Measurements from ENCODE around the gene ITGA7. TPM values are rescaled to one million over a fixed set of nuclear protein-coding genes. Genes with fewer than 3 reads are reported as not detected.
A peak's percentile ranks its signal among the peaks of the same experiment; 100 is the strongest.

Gene ITGA7
- total RNA-seq, 1 donor from 2014 or later: 39.2 TPM

- Mint-ChIP-seq H3K27ac (no peak overlapping the region), H3K4me3 (peak overlapping the region; percentile 89), H3K36me3 (no peaks in the 10 kb centered on the region), H3K9me3 (no peaks in the 10 kb centered on the region), H3K4me1 (ENCODE audit: unreplicated experiment) (peaks cover 30% of the 10 kb centered on the region), H3K27me3 (no peaks in the 10 kb centered on the region)
- no peak for DNase-seq (ENCODE audit: extremely low spot score, unreplicated experiment)
- TF ChIP-seq, protein P1, sequence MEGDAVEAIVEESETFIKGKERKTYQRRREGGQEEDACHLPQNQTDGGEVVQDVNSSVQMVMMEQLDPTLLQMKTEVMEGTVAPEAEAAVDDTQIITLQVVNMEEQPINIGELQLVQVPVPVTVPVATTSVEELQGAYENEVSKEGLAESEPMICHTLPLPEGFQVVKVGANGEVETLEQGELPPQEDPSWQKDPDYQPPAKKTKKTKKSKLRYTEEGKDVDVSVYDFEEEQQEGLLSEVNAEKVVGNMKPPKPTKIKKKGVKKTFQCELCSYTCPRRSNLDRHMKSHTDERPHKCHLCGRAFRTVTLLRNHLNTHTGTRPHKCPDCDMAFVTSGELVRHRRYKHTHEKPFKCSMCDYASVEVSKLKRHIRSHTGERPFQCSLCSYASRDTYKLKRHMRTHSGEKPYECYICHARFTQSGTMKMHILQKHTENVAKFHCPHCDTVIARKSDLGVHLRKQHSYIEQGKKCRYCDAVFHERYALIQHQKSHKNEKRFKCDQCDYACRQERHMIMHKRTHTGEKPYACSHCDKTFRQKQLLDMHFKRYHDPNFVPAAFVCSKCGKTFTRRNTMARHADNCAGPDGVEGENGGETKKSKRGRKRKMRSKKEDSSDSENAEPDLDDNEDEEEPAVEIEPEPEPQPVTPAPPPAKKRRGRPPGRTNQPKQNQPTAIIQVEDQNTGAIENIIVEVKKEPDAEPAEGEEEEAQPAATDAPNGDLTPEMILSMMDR (conservative IDR thresholded peaks at IDR 0.05): peak; percentile 79
Observed at GRCh38 chr12:55736780-55737580, 29.3 kb upstream of the ITGA7 start.

DNA sequence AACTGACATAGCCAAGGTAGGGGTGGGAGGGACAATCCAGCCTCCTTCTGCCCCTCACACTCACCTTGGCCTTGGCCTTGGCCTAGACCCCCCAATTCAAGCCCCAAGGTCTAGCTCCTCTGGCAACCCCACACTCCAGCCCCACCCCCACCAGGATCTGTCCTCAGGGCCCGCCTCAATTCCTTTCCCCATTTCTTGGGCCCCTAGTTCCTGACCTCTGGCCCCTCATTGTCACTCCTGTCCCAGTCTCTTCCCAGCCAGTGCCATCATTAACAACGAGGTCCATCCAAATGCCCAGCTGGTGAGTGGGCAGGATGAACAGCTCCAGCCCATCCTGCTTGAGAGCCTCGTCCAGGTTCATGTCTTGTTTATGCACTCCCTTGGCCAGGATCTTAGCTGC is 28.4 kb upstream of the ITGA7 start:
- no peaks in the 10 kb centered on the region for H3K27me3 Mint-ChIP-seq
- DNase-seq (ENCODE audit: extremely low spot score, unreplicated experiment): no peak
- H3K36me3 Mint-ChIP-seq: no peaks in the 10 kb centered on the region
- no peaks in the 10 kb centered on the region for H3K9me3 Mint-ChIP-seq
- peaks cover 26% of the 10 kb centered on the region for H3K4me1 Mint-ChIP-seq (ENCODE audit: unreplicated experiment)
- no peak overlapping the region for H3K27ac Mint-ChIP-seq
- TF ChIP-seq, protein P1 (conservative IDR thresholded peaks at IDR 0.05): no peak
- H3K4me3 Mint-ChIP-seq: peak overlapping the region; percentile 57

DNA sequence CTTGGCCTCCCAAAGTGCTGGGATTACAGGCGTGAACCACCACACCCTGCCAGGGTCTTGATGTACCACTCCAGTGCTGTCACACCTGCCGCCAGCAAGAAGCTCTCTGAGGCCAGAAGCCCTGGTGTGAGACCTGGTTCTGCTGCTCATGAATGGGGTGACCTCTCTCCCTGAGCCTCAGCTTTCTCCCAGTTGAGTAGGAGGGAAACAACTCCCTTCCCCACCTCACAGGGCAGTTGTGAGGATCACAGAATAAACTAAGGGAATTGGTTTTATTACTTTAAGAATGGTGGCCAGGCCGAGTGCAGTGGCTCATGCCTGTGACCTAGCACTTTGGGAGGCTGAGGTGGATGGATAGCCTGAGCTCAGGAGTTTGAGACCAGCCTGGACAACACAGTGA is 26.9 kb upstream of the ITGA7 start:
- Mint-ChIP-seq H3K4me1 (ENCODE audit: unreplicated experiment) (peaks cover 39% of the 10 kb centered on the region), H3K27ac (no peak overlapping the region), H3K36me3 (no peaks in the 10 kb centered on the region), H3K4me3 (no peak overlapping the region), H3K9me3 (no peaks in the 10 kb centered on the region), H3K27me3 (no peaks in the 10 kb centered on the region)
- TF ChIP-seq, protein P1 (conservative IDR thresholded peaks at IDR 0.05): no peak
- DNase-seq (ENCODE audit: extremely low spot score, unreplicated experiment): no peak

- peaks cover 38% of the 10 kb centered on the region for H3K4me1 Mint-ChIP-seq (ENCODE audit: unreplicated experiment)
- H3K27ac Mint-ChIP-seq: no peak overlapping the region
- DNase-seq (ENCODE audit: extremely low spot score, unreplicated experiment): no peak
- H3K27me3 Mint-ChIP-seq: no peaks in the 10 kb centered on the region
- no peaks in the 10 kb centered on the region for H3K9me3 Mint-ChIP-seq
- H3K4me3 Mint-ChIP-seq: no peak overlapping the region
- no peaks in the 10 kb centered on the region for H3K36me3 Mint-ChIP-seq
- TF ChIP-seq, protein P1 (conservative IDR thresholded peaks at IDR 0.05): no peak
Observed at GRCh38 chr12:55733858-55734257, 26.2 kb upstream of the ITGA7 start.

- TF ChIP-seq, protein P1 (conservative IDR thresholded peaks at IDR 0.05): no peak
- Mint-ChIP-seq H3K27ac (no peak overlapping the region), H3K9me3 (no peaks in the 10 kb centered on the region), H3K27me3 (no peaks in the 10 kb centered on the region), H3K4me3 (no peak overlapping the region), H3K4me1 (ENCODE audit: unreplicated experiment) (peaks cover 35% of the 10 kb centered on the region), H3K36me3 (no peaks in the 10 kb centered on the region)
- no peak for DNase-seq (ENCODE audit: extremely low spot score, unreplicated experiment)
Observed at GRCh38 chr12:55733021-55733555, 25.4 kb upstream of the ITGA7 start.
